Embryonic facial prominence (tissue), 1 donor: ENCODE measurements around the gene CALCA.

Experiments used
- DNase-seq: peaks from one replicate; pipeline ENCODE4 v3.0.0-alpha.2; 2016; ENCODE audit errors: extremely low spot score

CALCA gene

GRCh38 chr11:14949437-14950147 lies 22.6 kb downstream of the CALCA start:
- no peak for DNase-seq

- DNase-seq = no peak
Measured at GRCh38 chr11:14942745-14943144, 29.4 kb downstream of the CALCA start.

GRCh38 chr11:14938936-14939335 lies 33.2 kb downstream of the CALCA start:
- no peak for DNase-seq

DNA sequence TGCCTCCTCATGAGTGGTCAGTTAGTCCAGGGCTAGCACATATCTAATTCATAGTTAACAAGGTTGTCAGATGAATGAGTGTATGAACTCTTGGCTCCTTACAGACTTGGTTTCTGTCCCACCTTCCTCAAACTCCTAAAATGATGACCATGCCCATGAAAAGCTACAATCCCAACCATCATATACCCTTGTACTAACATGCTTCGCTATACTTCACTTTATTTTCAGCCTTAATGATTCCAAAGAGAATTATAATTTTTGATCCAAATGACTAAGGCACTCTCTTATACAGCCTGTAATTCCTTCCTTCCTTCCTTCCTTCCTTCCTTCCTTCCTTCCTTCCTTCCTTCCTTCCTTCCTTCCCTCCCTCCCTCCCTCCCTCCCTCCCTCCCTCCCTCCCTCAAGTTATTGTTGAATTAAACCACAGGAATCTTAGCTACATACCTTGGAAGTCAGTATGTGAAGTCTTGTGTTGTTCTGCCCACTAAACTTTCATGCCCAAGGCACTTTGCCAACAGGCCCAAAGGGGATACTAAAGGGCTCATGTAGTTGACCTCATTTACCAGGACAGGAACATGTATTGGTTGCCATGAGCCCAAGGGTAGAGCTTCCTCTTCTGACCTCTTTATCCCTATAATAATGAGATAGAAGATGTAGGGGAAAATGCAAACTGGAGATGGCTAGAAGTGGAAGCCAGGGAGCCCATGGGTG lies 37.4 kb downstream of the CALCA start:
- DNase-seq = no peak

DNA sequence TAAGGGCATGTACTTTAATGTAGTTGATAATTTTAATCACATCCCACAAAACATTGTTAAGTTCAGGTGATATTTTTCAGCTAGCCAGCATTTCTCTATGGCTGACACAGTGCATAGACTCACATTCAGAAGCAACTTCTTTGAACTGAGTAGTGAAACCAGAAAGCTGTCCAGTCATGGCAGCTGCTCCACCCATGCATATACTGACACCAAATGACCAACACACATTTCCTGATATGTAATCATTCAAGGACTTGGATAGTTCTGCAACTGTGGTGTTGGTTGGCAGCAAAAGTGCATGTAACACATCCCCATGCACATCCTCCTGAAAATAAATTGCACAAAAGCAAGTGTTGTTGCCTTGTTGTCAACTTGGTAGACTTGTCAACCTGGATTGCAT lies 39.7 kb downstream of the CALCA start:
- DNase-seq = no peak

- no peak for DNase-seq
Measured at GRCh38 chr11:14930369-14930768, 41.8 kb downstream of the CALCA start.

DNA sequence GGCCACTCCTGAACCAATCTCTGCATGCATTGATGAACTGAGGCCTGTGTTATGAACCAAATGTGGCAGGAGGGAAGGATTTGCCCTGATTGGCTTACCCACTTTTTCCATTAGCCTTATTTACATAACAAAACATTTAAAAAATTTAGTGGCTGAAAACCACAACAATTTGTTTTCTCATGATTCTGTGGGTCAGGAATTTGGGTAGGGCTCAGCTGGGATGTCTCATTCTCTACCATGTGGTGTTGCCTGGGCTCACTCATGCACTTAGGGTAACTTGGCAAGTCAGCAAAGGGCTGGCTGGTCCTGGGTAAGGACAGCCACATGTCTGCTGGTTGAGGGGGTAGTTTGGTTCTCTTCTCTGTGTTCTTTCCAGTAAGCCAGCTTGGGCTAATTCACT lies 45.0 kb downstream of the CALCA start:
- DNase-seq = no peak

DNA sequence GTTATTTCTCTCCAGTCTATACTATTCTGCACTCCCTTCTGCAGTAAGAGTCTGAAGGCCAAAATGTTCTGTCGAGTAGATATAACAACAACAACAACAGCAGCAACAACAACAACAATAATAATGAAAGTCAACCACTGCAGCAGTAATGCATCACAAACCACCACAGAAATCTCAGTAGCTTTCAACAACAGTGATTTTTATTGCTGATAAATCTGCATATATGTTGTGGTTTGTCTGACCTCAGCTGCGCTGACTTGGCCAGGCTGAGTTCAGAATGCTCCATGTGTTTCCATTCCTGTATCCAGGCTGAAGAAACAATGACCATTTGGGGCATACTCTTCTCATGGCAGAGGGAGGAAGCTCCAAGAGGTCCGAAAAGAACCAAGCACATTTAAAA lies 47.8 kb downstream of the CALCA start:
- no peak for DNase-seq
